Measurements from ENCODE around the gene EFNA5.

- TF ChIP-seq POLR2AphosphoS5 (IDR thresholded peaks at IDR 0.05) (no peak), CTCF (IDR thresholded peaks at IDR 0.05; ENCODE audit: poor library complexity, severe bottlenecking) (no peak)
Observed at GRCh38 chr5:107476783-107477182, 194.0 kb downstream of the EFNA5 start.

All from neural cell (in vitro differentiated cells).